IMR-90 (cell line): ENCODE measurements around the gene SOX6. TPM values are rescaled to one million over a fixed set of nuclear protein-coding genes. Genes with fewer than 3 reads are reported as not detected.

Experiments used
- ATAC-seq: fragments of 200-7000 bp; cut with Tn5 transposase; 2 replicates; pipeline ENCODE4 v1.9.1; 2020; ENCODE audit warnings: low read depth, mild to moderate bottlenecking, moderate library complexity
- BruUV-seq: library from RNA; stranded (reverse); fragments of 400-500 nt; replicated peaks from 2 replicates; lab custom pipeline; 2021; lab: Mats Ljungman, UMichigan
- CTCF ChIA-PET: fragments of 300-600 bp; formaldehyde crosslinking; extraction: SDS; loops from one replicate; lab custom pipeline; 2021; ENCODE audit warnings: antibody characterized with exemption; lab: Yijun Ruan, JAX
- POLR2A ChIA-PET: fragments of 300-600 bp; sonication (Branson Sonifier 250); formaldehyde crosslinking; loops from one replicate; lab custom pipeline; 2022; ENCODE audit warnings: antibody characterized with exemption; ENCODE audit not compliant: unreplicated experiment; lab: Charles Lee
- DNase-seq: peaks from one replicate; pipeline ENCODE4 v3.0.0; 2013
- H2AFZ ChIP-seq: replicated peaks from 2 replicates; pipeline ENCODE3; 2013; ENCODE audit warnings: low read length, mild to moderate bottlenecking; ENCODE audit not compliant: poor library complexity
- H2AK5ac ChIP-seq: 2 replicates; pipeline ENCODE4 v1.6.1; 2013; ENCODE audit warnings: low read depth, low read length, inconsistent platforms
- H2AK9ac ChIP-seq: replicated peaks from 2 replicates; pipeline ENCODE3; 2013; ENCODE audit warnings: mild to moderate bottlenecking, low read depth, low read length, moderate library complexity; ENCODE audit not compliant: poor library complexity
- H2BK120ac ChIP-seq: 2 replicates; pipeline ENCODE4 v1.6.1; 2013; ENCODE audit warnings: low read depth, low read length, inconsistent platforms
- H2BK15ac ChIP-seq: 3 replicates; pipeline ENCODE4 v1.6.1; 2013; ENCODE audit warnings: low read depth, low read length, inconsistent platforms
- H2BK20ac ChIP-seq: 2 replicates; pipeline ENCODE4 v1.6.1; 2013; ENCODE audit warnings: low read depth, mild to moderate bottlenecking, inconsistent platforms, low read length, moderate library complexity
- H2BK5ac ChIP-seq: 2 replicates; pipeline ENCODE4 v1.6.1; 2013; ENCODE audit warnings: mild to moderate bottlenecking, low read depth, low read length, inconsistent platforms; ENCODE audit not compliant: poor library complexity, severe bottlenecking
- H3K14ac ChIP-seq: replicated peaks from 2 replicates; pipeline ENCODE4 v1.6.1; 2013; ENCODE audit warnings: low read depth, low read length, inconsistent platforms
- H3K18ac ChIP-seq: 2 replicates; pipeline ENCODE4 v1.6.1; 2013; ENCODE audit warnings: low read depth, low read length, control low read depth
- H3K23ac ChIP-seq: 2 replicates; pipeline ENCODE4 v1.6.1; 2013; ENCODE audit warnings: low read depth, low read length, inconsistent platforms
- H3K27ac ChIP-seq: 2 replicates; pipeline ENCODE4 v1.5.1; 2013; ENCODE audit warnings: mild to moderate bottlenecking, control low read depth, low read length; ENCODE audit not compliant: insufficient read depth
- H3K27me3 ChIP-seq: 2 replicates; pipeline ENCODE4 v1.6.1; 2013; ENCODE audit warnings: low read length; ENCODE audit not compliant: control insufficient read depth, insufficient read depth
- H3K36me3 ChIP-seq: 2 replicates; pipeline ENCODE4 v1.6.1; 2013; ENCODE audit warnings: low read length, mixed read lengths; ENCODE audit not compliant: control insufficient read depth, insufficient read depth
- H3K4ac ChIP-seq: 2 replicates; pipeline ENCODE4 v1.6.1; 2013; ENCODE audit warnings: low read depth, low read length, inconsistent platforms
- H3K4me1 ChIP-seq: 2 replicates; pipeline ENCODE4 v1.6.1; 2013; ENCODE audit warnings: low read length, mixed read lengths; ENCODE audit not compliant: control insufficient read depth, insufficient read depth
- H3K4me2 ChIP-seq: 2 replicates; pipeline ENCODE4 v1.6.1; 2013; ENCODE audit warnings: low read depth, mild to moderate bottlenecking, control low read depth, low read length, moderate library complexity
- H3K4me3 ChIP-seq: 2 replicates; pipeline ENCODE4 v1.5.1; 2013; ENCODE audit warnings: low read depth, mild to moderate bottlenecking, control low read depth, low read length, moderate library complexity; ENCODE audit not compliant: insufficient read depth
- H3K56ac ChIP-seq: 2 replicates; pipeline ENCODE4 v1.6.1; 2013; ENCODE audit warnings: low read length, inconsistent platforms; ENCODE audit not compliant: insufficient read depth; ENCODE audit errors: extremely low read depth
- H3K79me1 ChIP-seq, 2 experiments: 2 replicates each; pipeline ENCODE4 v1.6.1; 2013; ENCODE audit warnings: low read length in 2 of 2, inconsistent platforms in 1 of 2, low read depth in 1 of 2
- H3K9ac ChIP-seq: 2 replicates; pipeline ENCODE4 v1.6.1; 2013; ENCODE audit warnings: low read depth, low read length, control low read depth
- H3K9me1 ChIP-seq: 2 replicates; pipeline ENCODE4 v1.6.1; 2013; ENCODE audit warnings: low read length, inconsistent platforms; ENCODE audit not compliant: insufficient read depth
- H3K9me3 ChIP-seq: 2 replicates; pipeline ENCODE4 v1.6.1; 2013; ENCODE audit warnings: low read length; ENCODE audit not compliant: control insufficient read depth, insufficient read depth
- H4K20me1 ChIP-seq: 2 replicates; pipeline ENCODE4 v1.6.1; 2013; ENCODE audit warnings: low read length, inconsistent platforms; ENCODE audit not compliant: insufficient read depth
- H4K5ac ChIP-seq: 2 replicates; pipeline ENCODE4 v1.6.1; 2013; ENCODE audit warnings: mild to moderate bottlenecking, low read depth, low read length, control low read depth
- H4K8ac ChIP-seq, 2 experiments: 2 replicates each; pipeline ENCODE4 v1.6.1; 2013; ENCODE audit warnings: low read depth in 2 of 2, low read length in 2 of 2, control low read depth in 1 of 2, inconsistent platforms in 1 of 2
- H4K91ac ChIP-seq: 2 replicates; pipeline ENCODE4 v1.6.1; 2013; ENCODE audit warnings: low read depth, low read length, inconsistent platforms; ENCODE audit not compliant: insufficient read depth
- NFE2L2 ChIP-seq: fragments of 150-350 bp; IDR thresholded peaks from 2 replicates; pipeline ENCODE4 v1.6.1; 2016; ENCODE audit warnings: low read depth, mild to moderate bottlenecking, low read length
- WGBS, 2 experiments: methylation state at CpG; one replicate each; pipeline versions ENCODE4 v1.1.5 to v1.1.7; 2013; ENCODE audit warnings: missing lambda C conversion rate in 2 of 2; ENCODE audit not compliant: insufficient read length in 1 of 2; ENCODE audit errors: extremely low coverage in 2 of 2; 5-methylcytosine and 5-hydroxymethylcytosine counted together
- dilution Hi-C: fragments of 300-500 bp; cut with HindIII; formaldehyde crosslinking; loops from one replicate; pipeline ENCODE4 v1.14.3; 2018; ENCODE audit warnings: low sequenced_read_pairs; ENCODE audit not compliant: unreplicated experiment
- in situ Hi-C: fragments of 300-500 bp; cut with MboI; formaldehyde crosslinking; loops from 3 replicates; pipeline ENCODE4 v1.14.3; 2019; ENCODE audit warnings: low sequenced_read_pairs, inconsistent platforms, mixed read lengths
- intact Hi-C: fragments of 100-400 bp; cut with micrococcal nuclease; formaldehyde crosslinking; loops from 2 replicates; pipeline ENCODE4 v1.10.0; 2022
- polyA plus RNA-seq, 3 experiments: library from polyadenylated mRNA; depleted of rRNA; stranded (reverse); fragments of >200 nt; gene quantifications; 2 replicates each; pipeline ENCODE4 v1.2.3, GENCODE V29; 2012; ENCODE audit warnings: low replicate concordance in 1 of 3
- total RNA-seq: library from RNA; depleted of rRNA; stranded (reverse); fragments of >200 nt; gene quantifications from 2 replicates; pipeline ENCODE4 v1.2.3, GENCODE V29; 2012
- TF ChIP-seq, protein P1 (sequence below): fragments of 150-350 bp; IDR thresholded peaks from 2 replicates; pipeline ENCODE4 v1.6.1; 2017; ENCODE audit warnings: mild to moderate bottlenecking, antibody characterized with exemption, low read length, low read depth
- TF ChIP-seq, protein P2 (sequence below): fragments of 150-350 bp; IDR thresholded peaks from 2 replicates; pipeline ENCODE4 v1.6.1; 2016; ENCODE audit warnings: low read depth, mild to moderate bottlenecking, low read length, moderate library complexity, borderline replicate concordance

Gene SOX6
- total and polyA plus RNA-seq, 2 of the 4 experiments (the other 2 are of a cell fraction): 1.7 to 7.7 TPM

DNA sequence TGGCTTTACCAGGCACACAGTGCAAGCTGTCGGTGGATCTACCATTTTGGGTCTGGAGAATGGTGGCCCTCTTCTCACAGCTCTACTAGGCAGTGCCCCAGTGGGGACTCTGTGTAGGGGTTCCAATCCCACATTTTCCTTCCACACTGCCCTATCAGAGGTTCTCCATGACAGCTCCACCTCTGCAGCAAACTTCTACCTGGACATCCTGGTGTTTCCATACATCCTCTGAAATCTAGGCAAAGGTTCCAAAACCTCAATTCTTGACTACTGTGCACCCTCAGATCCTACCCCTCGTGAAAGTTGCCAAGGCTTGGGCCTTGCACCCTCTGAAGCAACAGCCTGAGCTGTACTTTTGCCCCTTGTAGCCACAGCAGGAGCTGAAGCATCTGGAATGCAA lies 108.1 kb downstream of the SOX6 start:
- Histone ChIP-seq H3K4ac (no peak overlapping the region), H4K5ac (no peak overlapping the region), H3K27ac (no peak overlapping the region), H2AK9ac (no peak overlapping the region), H4K20me1 (no peaks in the 10 kb centered on the region), H3K9ac (no peak overlapping the region), H2AK5ac (no peak overlapping the region), H3K9me3 (no peaks in the 10 kb centered on the region), H3K18ac (no peak overlapping the region), H3K36me3 (no peaks in the 10 kb centered on the region), H3K4me1 (no peaks in the 10 kb centered on the region), H3K9me1 (no peaks in the 10 kb centered on the region), H2BK15ac (no peak overlapping the region), H3K4me3 (no peak overlapping the region), H4K91ac (no peak overlapping the region), H3K4me2 (no peak overlapping the region), H2BK5ac (no peak overlapping the region), H3K56ac (no peak overlapping the region), H3K14ac (no peak overlapping the region), H3K23ac (no peak overlapping the region), H2BK20ac (no peak overlapping the region), H3K79me1 (0 out of 4 replicates have a peak, but pooled peaks cover 0 to 3% of the 10 kb centered on the region in 2 experiments), H2BK120ac (no peak overlapping the region), H2AFZ (no peak overlapping the region), H3K27me3 (no peaks in the 10 kb centered on the region), H4K8ac (no peak overlapping the region)
- intact Hi-C loops (no loop called here), in situ Hi-C loops (no loop called here), dilution Hi-C loops (no loop called here)
- DNase-seq: no peak
- POLR2A ChIA-PET: no interaction called here
- BruUV-seq: no TSS peak
- ATAC-seq: no peak
- CTCF ChIA-PET: no interaction called here
- TF ChIP-seq, protein P1, sequence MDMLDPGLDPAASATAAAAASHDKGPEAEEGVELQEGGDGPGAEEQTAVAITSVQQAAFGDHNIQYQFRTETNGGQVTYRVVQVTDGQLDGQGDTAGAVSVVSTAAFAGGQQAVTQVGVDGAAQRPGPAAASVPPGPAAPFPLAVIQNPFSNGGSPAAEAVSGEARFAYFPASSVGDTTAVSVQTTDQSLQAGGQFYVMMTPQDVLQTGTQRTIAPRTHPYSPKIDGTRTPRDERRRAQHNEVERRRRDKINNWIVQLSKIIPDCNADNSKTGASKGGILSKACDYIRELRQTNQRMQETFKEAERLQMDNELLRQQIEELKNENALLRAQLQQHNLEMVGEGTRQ: no peak
- TF ChIP-seq NFE2L2: no peak
- TF ChIP-seq, protein P2, sequence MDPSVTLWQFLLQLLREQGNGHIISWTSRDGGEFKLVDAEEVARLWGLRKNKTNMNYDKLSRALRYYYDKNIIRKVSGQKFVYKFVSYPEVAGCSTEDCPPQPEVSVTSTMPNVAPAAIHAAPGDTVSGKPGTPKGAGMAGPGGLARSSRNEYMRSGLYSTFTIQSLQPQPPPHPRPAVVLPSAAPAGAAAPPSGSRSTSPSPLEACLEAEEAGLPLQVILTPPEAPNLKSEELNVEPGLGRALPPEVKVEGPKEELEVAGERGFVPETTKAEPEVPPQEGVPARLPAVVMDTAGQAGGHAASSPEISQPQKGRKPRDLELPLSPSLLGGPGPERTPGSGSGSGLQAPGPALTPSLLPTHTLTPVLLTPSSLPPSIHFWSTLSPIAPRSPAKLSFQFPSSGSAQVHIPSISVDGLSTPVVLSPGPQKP: no peak
- WGBS, 2 experiments: 67% methylated on average over 1 of the region's 2 CpGs; no CpG with 5 or more reads in 1 of the 2 experiments
